ENCODE results near the gene MPC1L. TPM values are rescaled to one million over a fixed set of nuclear protein-coding genes. Genes with fewer than 3 reads are reported as not detected.
A peak's percentile ranks its signal among the peaks of the same experiment; 100 is the strongest.

MPC1L gene
- total and polyA plus RNA-seq, 4 experiments from 2014 or later: not detected

GRCh38 chrX:40628506-40628905 lies 5.3 kb downstream of the MPC1L start:
- H3K9me3 ChIP-seq (ENCODE audit: control insufficient read depth in 1 of 2, low read length in 2 of 2): no peaks in the 10 kb centered on the region
- Mint-ChIP-seq H3K27ac (no peak overlapping the region), H3K9me3 (peaks cover 0 to 1% (median 0%) of the 10 kb centered on the region in 8 donors), H3K27me3 (no peaks in the 10 kb centered on the region), H3K4me1 (peaks cover 0 to 6% (median under 1%) of the 10 kb centered on the region in 4 donors), H3K36me3 (peaks cover 38 to 56% of the 10 kb centered on the region in 2 donors), H3K4me3 (no peak overlapping the region)
- no peak for DNase-seq
- intact Hi-C loops (cut with micrococcal nuclease): no loop called here
- peaks cover 23% of the 10 kb centered on the region for H3K36me3 ChIP-seq (ENCODE audit: insufficient read depth, low read length)
- no peak overlapping the region for H3K27ac ChIP-seq (ENCODE audit: low read depth, low read length)
- H3K27me3 ChIP-seq (ENCODE audit: insufficient read depth, low read length): no peaks in the 10 kb centered on the region
- H3K4me1 ChIP-seq (ENCODE audit: insufficient read depth, low read length): no peaks in the 10 kb centered on the region
- H3K4me3 ChIP-seq (ENCODE audit: low read length in 2 of 2): no peak overlapping the region
- CTCF ChIA-PET (ENCODE audit: partially characterized antibody): interaction anchor here (1.2 kb wide), 1 partner anchor 84 kb away, joined by 4 read pairs; no protein-coding TSS in a partner anchor
- POLR2A ChIA-PET (ENCODE audit: partially characterized antibody): no interaction called here

GRCh38 chrX:40632199-40632598 lies 9.0 kb downstream of the MPC1L start:
- H3K27ac Mint-ChIP-seq: peak overlapping the region in 1 of 7 donors; percentile 35
- Histone ChIP-seq H3K9me3 (ENCODE audit: control insufficient read depth in 1 of 2, low read length in 2 of 2) (no peaks in the 10 kb centered on the region), H3K27ac (ENCODE audit: low read depth, low read length) (no peak overlapping the region), H3K36me3 (ENCODE audit: insufficient read depth, low read length) (peaks cover 58% of the 10 kb centered on the region), H3K27me3 (ENCODE audit: insufficient read depth, low read length) (no peaks in the 10 kb centered on the region), H3K4me3 (ENCODE audit: low read length in 2 of 2) (no peak overlapping the region), H3K4me1 (ENCODE audit: insufficient read depth, low read length) (no peaks in the 10 kb centered on the region)
- DNase-seq: no peak
- H3K27me3 Mint-ChIP-seq: no peaks in the 10 kb centered on the region
- peaks cover 0 to 12% (median 2%) of the 10 kb centered on the region in 4 donors for H3K4me1 Mint-ChIP-seq
- H3K4me3 Mint-ChIP-seq: peak overlapping the region in 1 of 8 donors; percentile 15
- intact Hi-C loops (cut with micrococcal nuclease): no loop called here
- POLR2A ChIA-PET (ENCODE audit: partially characterized antibody): no interaction called here
- CTCF ChIA-PET (ENCODE audit: partially characterized antibody): interaction anchor here (1.4 kb wide), 1 partner anchor 20 kb away, joined by 5 read pairs; no protein-coding TSS in a partner anchor
- no peaks in the 10 kb centered on the region for H3K9me3 Mint-ChIP-seq
- H3K36me3 Mint-ChIP-seq: peaks cover 67 to 75% of the 10 kb centered on the region in 2 donors

- H3K27me3 ChIP-seq (ENCODE audit: insufficient read depth, low read length): no peaks in the 10 kb centered on the region
- no peaks in the 10 kb centered on the region for H3K9me3 ChIP-seq (ENCODE audit: control insufficient read depth in 1 of 2, low read length in 2 of 2)
- H3K27ac ChIP-seq (ENCODE audit: low read depth, low read length): no peak overlapping the region
- intact Hi-C loops (cut with micrococcal nuclease): no loop called here
- Mint-ChIP-seq H3K4me1 (peaks cover 13 to 27% (median 23%) of the 10 kb centered on the region in 4 donors), H3K4me3 (no peak overlapping the region), H3K27me3 (no peaks in the 10 kb centered on the region), H3K9me3 (no peaks in the 10 kb centered on the region), H3K27ac (no peak overlapping the region), H3K36me3 (peaks cover 68 to 72% of the 10 kb centered on the region in 2 donors)
- DNase-seq: no peak
- CTCF ChIA-PET (ENCODE audit: partially characterized antibody): interaction anchor here (1.1 kb wide), 1 partner anchor 99 kb away, joined by 4 read pairs; no protein-coding TSS in a partner anchor
- H3K4me1 ChIP-seq (ENCODE audit: insufficient read depth, low read length): peaks cover 12% of the 10 kb centered on the region
- H3K36me3 ChIP-seq (ENCODE audit: insufficient read depth, low read length): peaks cover 57% of the 10 kb centered on the region
- POLR2A ChIA-PET (ENCODE audit: partially characterized antibody): no interaction called here
- no peak overlapping the region for H3K4me3 ChIP-seq (ENCODE audit: low read length in 2 of 2)
Measured at GRCh38 chrX:40637687-40638086, 14.5 kb downstream of the MPC1L start.

- peak overlapping the region; percentile 75 for H3K27ac ChIP-seq (ENCODE audit: low read depth, low read length)
- H3K9me3 Mint-ChIP-seq: peaks cover 0 to 2% (median 0%) of the 10 kb centered on the region in 8 donors
- peaks cover 28 to 34% of the 10 kb centered on the region in 2 donors for H3K36me3 Mint-ChIP-seq
- DNase-seq: no peak
- H3K27me3 ChIP-seq (ENCODE audit: insufficient read depth, low read length): no peaks in the 10 kb centered on the region
- peak overlapping the region; percentile 65 to 99 (median 92) for H3K27ac Mint-ChIP-seq
- H3K36me3 ChIP-seq (ENCODE audit: insufficient read depth, low read length): peaks cover 10% of the 10 kb centered on the region
- intact Hi-C loops (cut with micrococcal nuclease): loop anchor here (2.0 kb wide), 1 partner anchor 99 kb away; no protein-coding TSS in a partner anchor
- no peaks in the 10 kb centered on the region for H3K9me3 ChIP-seq (ENCODE audit: control insufficient read depth in 1 of 2, low read length in 2 of 2)
- H3K4me1 Mint-ChIP-seq: peaks cover 26 to 66% (median 40%) of the 10 kb centered on the region in 4 donors
- peak overlapping the region; percentile 30 to 56 for H3K4me3 ChIP-seq (ENCODE audit: low read length in 2 of 2)
- H3K27me3 Mint-ChIP-seq: no peaks in the 10 kb centered on the region
- CTCF ChIA-PET (ENCODE audit: partially characterized antibody): interaction anchor here (1.4 to 1.8 kb wide), 3 partner anchors 100 to 150 kb away, joined by 3 to 5 read pairs (median 4); no protein-coding TSS in a partner anchor
- POLR2A ChIA-PET (ENCODE audit: partially characterized antibody): interaction anchor here (0.9 to 1.2 kb wide), 2 partner anchors 9 to 63 kb away, joined by 3 read pairs; no protein-coding TSS in a partner anchor
- peaks cover 45% of the 10 kb centered on the region for H3K4me1 ChIP-seq (ENCODE audit: insufficient read depth, low read length)
- peak overlapping the region in 7 of 8 donors; percentile 84 to 97 (median 92) for H3K4me3 Mint-ChIP-seq
Measured at GRCh38 chrX:40644176-40644575, 20.9 kb downstream of the MPC1L start.

GRCh38 chrX:40644821-40645358 lies 21.7 kb downstream of the MPC1L start:
- Mint-ChIP-seq H3K4me1 (peaks cover 23 to 63% (median 37%) of the 10 kb centered on the region in 4 donors), H3K36me3 (peaks cover 23 to 30% of the 10 kb centered on the region in 2 donors), H3K27me3 (no peaks in the 10 kb centered on the region), H3K27ac (peak overlapping the region; percentile 92 to 99 (median 97)), H3K9me3 (peaks cover 0 to 2% (median 0%) of the 10 kb centered on the region in 8 donors), H3K4me3 (peak overlapping the region; percentile 84 to 97 (median 94))
- DNase-seq: peak; percentile 62 to 72 (median 67)
- peak overlapping the region; percentile 75 for H3K27ac ChIP-seq (ENCODE audit: low read depth, low read length)
- H3K4me1 ChIP-seq (ENCODE audit: insufficient read depth, low read length): peaks cover 40% of the 10 kb centered on the region
- no peaks in the 10 kb centered on the region for H3K27me3 ChIP-seq (ENCODE audit: insufficient read depth, low read length)
- peak overlapping the region; percentile 30 to 56 for H3K4me3 ChIP-seq (ENCODE audit: low read length in 2 of 2)
- H3K36me3 ChIP-seq (ENCODE audit: insufficient read depth, low read length): peaks cover 5% of the 10 kb centered on the region
- intact Hi-C loops (cut with micrococcal nuclease): loop anchor here (2.0 to 5.0 kb wide), 4 partner anchors 100 to 1277 kb away; partner anchors contain the start of genes CASK and DDX3X
- H3K9me3 ChIP-seq (ENCODE audit: control insufficient read depth in 1 of 2, low read length in 2 of 2): no peaks in the 10 kb centered on the region
- ChIA-PET POLR2A (ENCODE audit: partially characterized antibody) (interaction anchor here (0.9 to 1.2 kb wide), 2 partner anchors 10 to 63 kb away, joined by 3 read pairs; no protein-coding TSS in a partner anchor), CTCF (ENCODE audit: partially characterized antibody) (interaction anchor here (1.4 to 1.8 kb wide), 2 partner anchors 105 to 149 kb away, joined by 3 to 4 read pairs; no protein-coding TSS in a partner anchor)

GRCh38 chrX:40646489-40647306 lies 23.5 kb downstream of the MPC1L start:
- peak in 4 of 5 donors; percentile 16 to 50 (median 31) for DNase-seq
- POLR2A ChIA-PET (ENCODE audit: partially characterized antibody): interaction anchor here (0.8 to 3.0 kb wide), 4 partner anchors 8 to 439 kb away, joined by 3 to 9 read pairs (median 3); partner anchors contain the start of genes ATP6AP2 and USP9X

More at GRCh38 chrX:40646489-40647306, 23.5 kb downstream of the MPC1L start:
- H3K4me1 Mint-ChIP-seq: peaks cover 24 to 61% (median 37%) of the 10 kb centered on the region in 4 donors
- peak overlapping the region; percentile 84 for H3K27ac ChIP-seq (ENCODE audit: low read depth, low read length)
- intact Hi-C loops (cut with micrococcal nuclease): loop anchor here (1.0 to 5.0 kb wide), 6 partner anchors 66 to 1276 kb away; partner anchors contain the start of genes ATP6AP2, CASK, DDX3X and MED14
- CTCF ChIA-PET (ENCODE audit: partially characterized antibody): interaction anchor here (1.0 to 1.2 kb wide), 2 partner anchors 105 to 147 kb away, joined by 3 read pairs; no protein-coding TSS in a partner anchor
- peak overlapping the region; percentile 92 to 99 (median 97) for H3K4me3 Mint-ChIP-seq
- no peaks in the 10 kb centered on the region for H3K9me3 ChIP-seq (ENCODE audit: control insufficient read depth in 1 of 2, low read length in 2 of 2)
- H3K27me3 ChIP-seq (ENCODE audit: insufficient read depth, low read length): no peaks in the 10 kb centered on the region
- peaks cover 19 to 31% of the 10 kb centered on the region in 2 donors for H3K36me3 Mint-ChIP-seq
- H3K36me3 ChIP-seq (ENCODE audit: insufficient read depth, low read length): no peaks in the 10 kb centered on the region
- peak overlapping the region; percentile 89 to 99 (median 95) for H3K27ac Mint-ChIP-seq
- peaks cover 39% of the 10 kb centered on the region for H3K4me1 ChIP-seq (ENCODE audit: insufficient read depth, low read length)
- H3K27me3 Mint-ChIP-seq: no peaks in the 10 kb centered on the region
- H3K9me3 Mint-ChIP-seq: peaks cover 0 to 2% (median 0%) of the 10 kb centered on the region in 8 donors
- H3K4me3 ChIP-seq (ENCODE audit: low read length in 2 of 2): peak overlapping the region; percentile 57 to 66
